Keratinocyte (primary cell): ENCODE data around the gene APMAP. TPM values are rescaled to one million over a fixed set of nuclear protein-coding genes. Genes with fewer than 3 reads are reported as not detected.

Experiments
- DNase-seq: peaks from one replicate; pipeline ENCODE4 v3.0.0-alpha.2; 2011; ENCODE audit warnings: low read depth, missing footprints, low spot score
- FAIRE-seq: peaks from 2 replicates; lab custom pipeline; 2011; peaks lifted over from hg19 to GRCh38; lab: Jason Lieb, UNC
- H2AFZ ChIP-seq: 2 replicates; pipeline ENCODE4 v1.6.0; 2012; ENCODE audit warnings: low read length, control low read depth, inconsistent platforms; ENCODE audit not compliant: control insufficient read depth
- H3K27ac ChIP-seq: 2 replicates; pipeline ENCODE4 v1.5.1; 2011; ENCODE audit warnings: low read length; ENCODE audit not compliant: control insufficient read depth, insufficient read depth
- H3K27me3 ChIP-seq: 3 replicates; pipeline ENCODE4 v1.6.0; 2011; ENCODE audit warnings: low read length; ENCODE audit not compliant: control insufficient read depth, insufficient read depth; ENCODE audit errors: extremely low read depth
- H3K36me3 ChIP-seq, 2 experiments: 2 replicates in 1 of 2; 3 replicates in 1 of 2; pipeline ENCODE4 v1.5.1; 2011; ENCODE audit warnings: low read length in 2 of 2, mild to moderate bottlenecking in 1 of 2; ENCODE audit not compliant: control insufficient read depth in 2 of 2, insufficient read depth in 2 of 2; ENCODE audit errors: extremely low read depth in 1 of 2
- H3K4me1 ChIP-seq: 3 replicates; pipeline ENCODE4 v1.5.1; 2011; ENCODE audit warnings: low read length; ENCODE audit not compliant: control insufficient read depth, insufficient read depth; ENCODE audit errors: extremely low read depth
- H3K4me2 ChIP-seq: 3 replicates; pipeline ENCODE4 v1.6.0; 2011; ENCODE audit warnings: low read depth, low read length; ENCODE audit not compliant: control insufficient read depth, insufficient read depth; ENCODE audit errors: extremely low read depth
- H3K4me3 ChIP-seq, 3 experiments: fragments of 200-600 bp in 1 of 3; sonication (generic) in 1 of 3; 2 replicates in 2 of 3; 3 replicates in 1 of 3; pipeline ENCODE4 v1.5.1; 2011 to 2016; ENCODE audit warnings: low read length in 3 of 3, mild to moderate bottlenecking in 3 of 3, control low read depth in 2 of 3, inconsistent platforms in 1 of 3, low read depth in 1 of 3, mixed read lengths in 1 of 3, mixed run types in 1 of 3, moderate library complexity in 1 of 3; ENCODE audit not compliant: control insufficient read depth in 2 of 3, insufficient read depth in 2 of 3; ENCODE audit errors: extremely low read depth in 1 of 3
- H3K79me2 ChIP-seq: 2 replicates; pipeline ENCODE4 v1.6.0; 2012; ENCODE audit warnings: low read length; ENCODE audit not compliant: control insufficient read depth, insufficient read depth
- H3K9ac ChIP-seq: 3 replicates; pipeline ENCODE4 v1.6.0; 2011; ENCODE audit warnings: low read length; ENCODE audit not compliant: control insufficient read depth, insufficient read depth; ENCODE audit errors: extremely low read depth
- H3K9me1 ChIP-seq: 3 replicates; pipeline ENCODE4 v1.6.0; 2011; ENCODE audit warnings: low read length; ENCODE audit not compliant: control insufficient read depth, insufficient read depth; ENCODE audit errors: extremely low read depth
- H3K9me3 ChIP-seq: 2 replicates; pipeline ENCODE4 v1.5.1; 2012; ENCODE audit warnings: low read depth, low read length; ENCODE audit not compliant: control insufficient read depth
- H4K20me1 ChIP-seq: 3 replicates; pipeline ENCODE4 v1.6.0; 2011; ENCODE audit warnings: low read length; ENCODE audit not compliant: control insufficient read depth, insufficient read depth; ENCODE audit errors: extremely low read depth
- CTCF ChIP-seq, 3 experiments: IDR thresholded peaks in 1 of 3; conservative IDR thresholded peaks in 1 of 3; optimal IDR thresholded peaks in 1 of 3; 2 replicates in 2 of 3; 3 replicates in 1 of 3; pipeline versions ENCODE3 to v1.5.1; 2011; ENCODE audit warnings: low read length in 3 of 3, mild to moderate bottlenecking in 3 of 3, moderate library complexity in 2 of 3, control low read depth in 1 of 3, inconsistent platforms in 1 of 3; ENCODE audit not compliant: insufficient read depth in 2 of 3; ENCODE audit errors: extremely low read depth in 1 of 3
- EZH2 ChIP-seq: IDR thresholded peaks from one replicate; pipeline ENCODE4 v1.6.1; 2012; ENCODE audit warnings: inconsistent platforms, mild to moderate bottlenecking, low read length, moderate library complexity
- dilution Hi-C: fragments of 300-500 bp; cut with MboI; formaldehyde crosslinking; loops from one replicate; pipeline ENCODE4 v1.7.0; 2020; ENCODE audit warnings: low sequenced_read_pairs; ENCODE audit not compliant: extremely low pct_ligation_motif_present
- polyA plus RNA-seq, 5 experiments: library from polyadenylated mRNA; depleted of rRNA in 3 of 5; stranded (reverse) in 3 of 5; stranded (forward) in 1 of 5; unstranded in 1 of 5; fragments of >200 nt; gene quantifications; 1 replicate in 1 of 5; 2 replicates in 3 of 5; 3 replicates in 1 of 5; pipeline versions ENCODE4 v1.2.1 to v1.2.3, GENCODE V29; 2011 to 2012; ENCODE audit warnings: missing spikeins in 2 of 5, low read depth in 1 of 5, low replicate concordance in 1 of 5

APMAP gene
- polyA plus RNA-seq, 1 donor (not counting 4 experiments of a cell fraction or from before 2014, with no cell fraction given) = 48.9 TPM

GRCh38 chr20:25016471-25016870 is 23.9 kb upstream of the APMAP start:
- no peaks in the 10 kb centered on the region for H3K9me3 ChIP-seq

GRCh38 chr20:25015986-25016385 is 23.4 kb upstream of the APMAP start:
- H3K9me1 ChIP-seq = no peaks in the 10 kb centered on the region
- no peak overlapping the region for H3K4me3 ChIP-seq
- no peak for TF ChIP-seq CTCF (optimal IDR thresholded peaks at IDR 0.05 in 1 of 3, IDR thresholded peaks at IDR 0.05 in 1 of 3, conservative IDR thresholded peaks at IDR 0.05 in 1 of 3; ENCODE audit: extremely low read depth in 1 of 3, insufficient read depth in 2 of 3, low read length in 3 of 3)
- no peak for TF ChIP-seq EZH2
- no peaks in the 10 kb centered on the region for H3K27me3 ChIP-seq
- H2AFZ ChIP-seq = no peak overlapping the region
- no peaks in the 10 kb centered on the region for H4K20me1 ChIP-seq
- H3K36me3 ChIP-seq = no peaks in the 10 kb centered on the region
- FAIRE-seq (no peak), DNase-seq (no peak)
- H3K4me1 ChIP-seq = peaks cover 14% of the 10 kb centered on the region
- dilution Hi-C loops = no loop called here
- no peaks in the 10 kb centered on the region for H3K79me2 ChIP-seq
- H3K4me2 ChIP-seq = no peak overlapping the region
- no peak overlapping the region for H3K9ac ChIP-seq
- H3K27ac ChIP-seq = no peak overlapping the region
- H3K9me3 ChIP-seq = no peaks in the 10 kb centered on the region

More at GRCh38 chr20:25016471-25016870, 23.9 kb upstream of the APMAP start:
- H3K4me2 ChIP-seq = no peak overlapping the region
- no peaks in the 10 kb centered on the region for H3K79me2 ChIP-seq
- no peak overlapping the region for H3K27ac ChIP-seq
- H3K36me3 ChIP-seq = no peaks in the 10 kb centered on the region
- DNase-seq (no peak), FAIRE-seq (no peak)
- no peak overlapping the region for H2AFZ ChIP-seq
- no peak overlapping the region for H3K4me3 ChIP-seq
- H3K9me1 ChIP-seq = no peaks in the 10 kb centered on the region
- no peak overlapping the region for H3K9ac ChIP-seq
- H3K4me1 ChIP-seq = peaks cover 14% of the 10 kb centered on the region
- no peaks in the 10 kb centered on the region for H4K20me1 ChIP-seq
- dilution Hi-C loops = no loop called here
- no peaks in the 10 kb centered on the region for H3K27me3 ChIP-seq
- TF ChIP-seq CTCF (optimal IDR thresholded peaks at IDR 0.05 in 1 of 3, IDR thresholded peaks at IDR 0.05 in 1 of 3, conservative IDR thresholded peaks at IDR 0.05 in 1 of 3; ENCODE audit: extremely low read depth in 1 of 3, insufficient read depth in 2 of 3, low read length in 3 of 3) (no peak), EZH2 (no peak)
